ENCODE measurements around the gene SLC1A2.

- TF ChIP-seq, protein P1, sequence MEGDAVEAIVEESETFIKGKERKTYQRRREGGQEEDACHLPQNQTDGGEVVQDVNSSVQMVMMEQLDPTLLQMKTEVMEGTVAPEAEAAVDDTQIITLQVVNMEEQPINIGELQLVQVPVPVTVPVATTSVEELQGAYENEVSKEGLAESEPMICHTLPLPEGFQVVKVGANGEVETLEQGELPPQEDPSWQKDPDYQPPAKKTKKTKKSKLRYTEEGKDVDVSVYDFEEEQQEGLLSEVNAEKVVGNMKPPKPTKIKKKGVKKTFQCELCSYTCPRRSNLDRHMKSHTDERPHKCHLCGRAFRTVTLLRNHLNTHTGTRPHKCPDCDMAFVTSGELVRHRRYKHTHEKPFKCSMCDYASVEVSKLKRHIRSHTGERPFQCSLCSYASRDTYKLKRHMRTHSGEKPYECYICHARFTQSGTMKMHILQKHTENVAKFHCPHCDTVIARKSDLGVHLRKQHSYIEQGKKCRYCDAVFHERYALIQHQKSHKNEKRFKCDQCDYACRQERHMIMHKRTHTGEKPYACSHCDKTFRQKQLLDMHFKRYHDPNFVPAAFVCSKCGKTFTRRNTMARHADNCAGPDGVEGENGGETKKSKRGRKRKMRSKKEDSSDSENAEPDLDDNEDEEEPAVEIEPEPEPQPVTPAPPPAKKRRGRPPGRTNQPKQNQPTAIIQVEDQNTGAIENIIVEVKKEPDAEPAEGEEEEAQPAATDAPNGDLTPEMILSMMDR (conservative IDR thresholded peaks at IDR 0.05; ENCODE audit: low read depth, low read length): no peak
- TF ChIP-seq EZH2 (IDR thresholded peaks at IDR 0.05; ENCODE audit: borderline replicate concordance, low read depth, low read length, poor library complexity, severe bottlenecking): no peak
These were observed 61.4 kb downstream of the SLC1A2 start for GRCh38 chr11:35357923-35358322.
